GM10248 (cell line): ENCODE data around the gene PTGES.

Source experiments
- CTCF ChIA-PET: fragments of 300-600 bp; sonication (Branson Sonifier 250); formaldehyde crosslinking; extraction: SDS; loops from one replicate; lab custom pipeline; 2021; ENCODE audit warnings: antibody characterized with exemption; lab: Yijun Ruan, JAX
- POLR2A ChIA-PET: fragments of 350-650 bp; sonication (Branson Sonifier 250); formaldehyde crosslinking; extraction: SDS; loops from one replicate; lab custom pipeline; 2020; ENCODE audit warnings: antibody characterized with exemption; lab: Yijun Ruan, JAX
- DNase-seq: peaks from one replicate; pipeline ENCODE4 v3.0.0; 2012; ENCODE audit errors: extremely low spot score
- TF ChIP-seq, protein P1 (sequence below): IDR thresholded peaks from 2 replicates; pipeline ENCODE4 v1.5.1; 2012; ENCODE audit warnings: mild to moderate bottlenecking, low read depth; ENCODE audit errors: extremely low read depth, missing control alignments, control extremely low read depth

The PTGES gene

DNA sequence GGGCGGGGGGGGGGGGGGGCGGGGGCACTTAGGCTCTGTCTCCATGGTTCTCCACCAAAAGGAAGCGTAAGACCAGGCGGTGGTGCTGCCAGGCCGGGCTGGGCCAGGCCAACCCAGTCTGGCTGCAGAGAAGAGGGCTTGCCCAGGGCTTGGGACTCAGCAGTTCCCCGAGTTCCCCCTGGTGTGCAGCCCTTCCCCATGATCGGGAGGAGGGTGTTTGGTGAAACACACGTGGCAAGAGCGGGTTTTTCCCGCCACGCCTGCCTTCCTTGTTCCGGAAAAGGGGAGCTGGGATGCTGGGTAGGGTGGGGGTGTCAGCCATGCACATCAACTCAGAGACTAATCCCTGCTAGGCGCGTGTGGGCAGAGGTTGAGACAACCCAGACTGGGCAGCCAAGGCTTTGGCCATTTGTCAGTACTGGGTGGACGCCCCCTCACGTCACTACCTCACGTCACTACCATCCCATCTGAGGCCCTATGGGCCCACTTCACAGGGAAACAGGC lies 54.5 kb downstream of the PTGES start:
- CTCF ChIA-PET, result no interaction called here
- TF ChIP-seq, protein P1, sequence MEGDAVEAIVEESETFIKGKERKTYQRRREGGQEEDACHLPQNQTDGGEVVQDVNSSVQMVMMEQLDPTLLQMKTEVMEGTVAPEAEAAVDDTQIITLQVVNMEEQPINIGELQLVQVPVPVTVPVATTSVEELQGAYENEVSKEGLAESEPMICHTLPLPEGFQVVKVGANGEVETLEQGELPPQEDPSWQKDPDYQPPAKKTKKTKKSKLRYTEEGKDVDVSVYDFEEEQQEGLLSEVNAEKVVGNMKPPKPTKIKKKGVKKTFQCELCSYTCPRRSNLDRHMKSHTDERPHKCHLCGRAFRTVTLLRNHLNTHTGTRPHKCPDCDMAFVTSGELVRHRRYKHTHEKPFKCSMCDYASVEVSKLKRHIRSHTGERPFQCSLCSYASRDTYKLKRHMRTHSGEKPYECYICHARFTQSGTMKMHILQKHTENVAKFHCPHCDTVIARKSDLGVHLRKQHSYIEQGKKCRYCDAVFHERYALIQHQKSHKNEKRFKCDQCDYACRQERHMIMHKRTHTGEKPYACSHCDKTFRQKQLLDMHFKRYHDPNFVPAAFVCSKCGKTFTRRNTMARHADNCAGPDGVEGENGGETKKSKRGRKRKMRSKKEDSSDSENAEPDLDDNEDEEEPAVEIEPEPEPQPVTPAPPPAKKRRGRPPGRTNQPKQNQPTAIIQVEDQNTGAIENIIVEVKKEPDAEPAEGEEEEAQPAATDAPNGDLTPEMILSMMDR, result no peak
- POLR2A ChIA-PET, result no interaction called here
- no peak for DNase-seq

DNA sequence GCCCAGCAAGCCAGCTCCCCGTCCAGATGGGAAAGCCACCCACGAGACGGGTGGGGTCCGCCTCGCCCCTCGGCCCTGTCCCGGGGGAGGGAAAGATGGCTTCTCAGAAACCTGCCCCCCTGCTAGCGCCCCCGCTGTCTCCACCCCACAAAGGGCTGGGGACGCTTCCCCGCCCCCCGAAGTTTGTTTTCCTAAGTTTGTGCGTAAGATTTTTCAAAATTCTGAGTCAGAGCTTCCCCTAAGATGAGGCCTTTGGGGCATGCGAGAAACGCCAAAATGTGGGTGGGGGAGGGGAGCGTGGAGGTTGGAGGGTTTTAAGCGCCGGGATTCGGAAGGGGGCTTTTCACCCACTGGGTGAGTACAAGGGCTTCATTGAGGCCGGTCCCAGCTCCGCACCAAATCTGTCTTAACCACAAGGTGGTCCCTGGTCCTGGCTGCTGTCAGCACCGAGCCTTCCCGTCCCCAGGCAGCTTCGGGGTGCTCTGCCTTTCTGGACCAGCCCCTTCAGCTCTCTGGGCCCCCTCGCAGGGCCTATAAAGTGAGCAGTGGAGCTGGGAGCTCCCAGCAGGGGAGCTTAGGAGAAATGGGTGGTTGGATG lies 55.1 kb downstream of the PTGES start:
- no peak for DNase-seq
- CTCF ChIA-PET, result no interaction called here
- TF ChIP-seq, protein P1, result no peak
- POLR2A ChIA-PET, result no interaction called here

DNA sequence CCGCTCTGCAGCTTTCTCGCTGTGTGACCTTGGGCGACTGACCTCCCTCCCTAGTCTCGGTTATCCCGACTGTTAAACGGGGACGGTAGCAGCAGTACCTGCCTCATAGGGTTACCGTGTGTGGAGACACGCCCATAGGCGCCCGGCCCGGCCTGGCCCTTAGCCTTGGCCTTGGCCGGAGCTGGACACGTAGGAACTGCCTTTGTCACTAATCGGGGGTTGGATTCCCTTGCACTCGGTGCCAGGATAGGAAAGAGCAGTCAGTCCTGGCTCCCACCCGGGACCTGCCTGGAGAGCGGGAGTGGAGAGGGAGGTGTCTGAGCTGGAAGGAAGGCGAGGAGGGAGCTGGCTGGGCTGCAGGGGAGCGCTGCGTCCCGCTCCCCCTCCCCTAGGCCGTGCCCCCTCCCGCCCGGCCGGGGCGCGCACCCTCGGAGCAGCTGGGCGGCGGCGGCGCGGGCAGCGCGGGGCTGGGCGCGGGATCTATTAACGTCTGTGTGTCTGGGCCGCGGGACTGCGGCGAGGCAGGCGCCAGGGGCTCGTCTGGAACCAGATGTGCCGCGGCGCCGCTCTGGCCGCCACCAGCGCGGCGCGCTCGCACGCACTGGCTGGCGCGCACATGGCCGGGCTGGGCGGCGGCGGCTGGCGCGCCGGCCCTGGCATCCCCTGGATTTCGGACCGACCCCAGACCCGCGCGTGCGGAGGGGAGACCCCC lies 55.7 kb downstream of the PTGES start:
- DNase-seq, result no peak
- ChIA-PET CTCF (no interaction called here), POLR2A (no interaction called here)
- TF ChIP-seq, protein P1, result no peak

DNA sequence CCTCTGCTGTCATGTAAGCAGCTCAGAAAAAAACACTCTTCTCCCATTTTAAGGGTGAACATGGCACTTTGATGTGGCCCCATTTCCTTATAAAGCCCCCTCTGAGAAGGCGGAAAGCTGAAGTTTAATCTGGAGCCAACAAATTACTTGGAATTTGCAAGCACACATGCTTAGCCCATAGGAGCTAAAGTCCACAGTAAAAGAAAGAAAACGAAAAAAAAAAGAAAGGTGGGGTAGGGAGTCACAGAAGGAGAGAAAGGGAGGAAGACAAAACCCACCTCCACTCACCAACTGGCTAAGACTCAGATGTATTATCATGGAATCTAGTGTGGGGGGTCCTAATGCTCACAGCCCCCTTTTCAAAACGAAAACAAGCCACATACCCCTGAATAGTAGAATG lies 57.0 kb downstream of the PTGES start:
- no peak for DNase-seq
- ChIA-PET CTCF (interaction anchor here (1.0 kb wide), 1 partner anchor 22 kb away, joined by 3 read pairs; no protein-coding TSS in a partner anchor), POLR2A (no interaction called here)
- TF ChIP-seq, protein P1, result no peak

DNA sequence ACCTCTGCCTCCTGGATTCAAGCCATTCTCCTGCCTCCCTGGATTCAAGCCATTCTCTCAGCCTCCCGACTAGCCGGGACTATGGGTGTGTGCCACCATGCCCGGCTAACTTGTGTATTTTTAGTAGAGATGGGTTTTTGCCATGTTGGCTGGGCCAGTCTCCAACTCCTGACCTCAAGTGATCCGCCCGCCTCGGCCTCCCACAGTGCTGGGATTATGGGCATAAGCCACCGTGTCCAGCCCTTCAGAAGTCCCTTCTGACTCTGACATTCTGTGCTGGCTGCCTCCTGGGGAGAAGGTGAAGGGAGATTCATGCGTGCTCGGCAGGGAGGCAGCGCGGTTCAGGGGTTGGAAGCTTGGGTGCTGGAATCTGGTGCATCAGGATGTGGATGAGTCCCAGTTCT lies 58.6 kb downstream of the PTGES start:
- TF ChIP-seq, protein P1, result no peak
- ChIA-PET POLR2A (no interaction called here), CTCF (interaction anchor here (1.1 kb wide), 1 partner anchor 32 kb away, joined by 3 read pairs; no protein-coding TSS in a partner anchor)
- DNase-seq, result no peak

DNA sequence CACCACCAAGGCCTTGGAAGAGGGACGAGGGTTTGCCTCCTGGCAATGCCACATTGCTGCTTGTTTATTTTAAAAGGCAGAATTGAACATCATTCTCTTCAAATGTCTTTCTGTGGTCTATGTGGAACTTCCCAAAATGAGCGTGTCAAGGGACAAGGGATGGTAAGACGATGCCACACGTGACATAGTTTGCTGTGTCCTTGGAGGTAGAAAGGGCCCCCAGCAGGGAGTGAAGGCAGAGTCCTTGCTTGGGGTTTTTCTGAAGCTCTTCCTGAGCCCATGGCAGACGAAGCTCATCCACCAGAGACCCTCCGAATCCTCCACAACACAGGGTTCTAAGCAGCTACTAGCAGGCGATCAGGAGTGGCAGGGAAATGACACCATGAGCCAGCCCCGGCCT lies 59.1 kb downstream of the PTGES start:
- ChIA-PET POLR2A (no interaction called here), CTCF (interaction anchor here (1.1 to 1.3 kb wide), 2 partner anchors 16 to 33 kb away, joined by 3 read pairs; no protein-coding TSS in a partner anchor)

More for the DNA sequence above, 59.1 kb downstream of the PTGES start:
- TF ChIP-seq, protein P1, result no peak
- DNase-seq, result no peak
